Ishikawa (cell line): Measurements from ENCODE around the gene ADPGK.

Source experiments
- CEBPB ChIP-seq: IDR thresholded peaks from 2 replicates; pipeline ENCODE4 v1.6.1; 2012
- CREB1 ChIP-seq: IDR thresholded peaks from 2 replicates; pipeline ENCODE4 v1.6.1; 2012; ENCODE audit warnings: low read depth
- EGR1 ChIP-seq: IDR thresholded peaks from 2 replicates; pipeline ENCODE4 v1.6.1; 2012
- EP300 ChIP-seq: IDR thresholded peaks from 2 replicates; pipeline ENCODE4 v1.6.1; 2012; ENCODE audit warnings: borderline replicate concordance
- FOXM1 ChIP-seq: IDR thresholded peaks from 2 replicates; pipeline ENCODE4 v1.6.1; 2012; ENCODE audit warnings: low read depth, borderline replicate concordance
- NFIC ChIP-seq: IDR thresholded peaks from 2 replicates; pipeline ENCODE4 v1.6.1; 2012
- RAD21 ChIP-seq: IDR thresholded peaks from 2 replicates; pipeline ENCODE4 v1.6.1; 2012; ENCODE audit warnings: low read depth
- TAF1 ChIP-seq: IDR thresholded peaks from 2 replicates; pipeline ENCODE4 v1.6.1; 2012; ENCODE audit warnings: low read depth, mild to moderate bottlenecking
- TCF12 ChIP-seq: IDR thresholded peaks from 2 replicates; pipeline ENCODE4 v1.6.1; 2012; ENCODE audit warnings: low read depth
- TEAD4 ChIP-seq: IDR thresholded peaks from 2 replicates; pipeline ENCODE4 v1.6.1; 2012
- YY1 ChIP-seq: IDR thresholded peaks from 2 replicates; pipeline ENCODE4 v1.6.1; 2012; ENCODE audit warnings: low read depth
- ZBTB7A ChIP-seq: IDR thresholded peaks from 2 replicates; pipeline ENCODE4 v1.6.1; 2012; ENCODE audit warnings: low read depth
- TF ChIP-seq, protein P1 (sequence below): IDR thresholded peaks from 2 replicates; pipeline ENCODE4 v1.6.1; 2012
- TF ChIP-seq, protein P2 (sequence below): IDR thresholded peaks from 2 replicates; pipeline ENCODE4 v1.6.1; 2012
- TF ChIP-seq, protein P3 (sequence below): IDR thresholded peaks from 2 replicates; pipeline ENCODE4 v1.6.1; 2012; ENCODE audit warnings: low read depth, mild to moderate bottlenecking

The ADPGK gene

DNA sequence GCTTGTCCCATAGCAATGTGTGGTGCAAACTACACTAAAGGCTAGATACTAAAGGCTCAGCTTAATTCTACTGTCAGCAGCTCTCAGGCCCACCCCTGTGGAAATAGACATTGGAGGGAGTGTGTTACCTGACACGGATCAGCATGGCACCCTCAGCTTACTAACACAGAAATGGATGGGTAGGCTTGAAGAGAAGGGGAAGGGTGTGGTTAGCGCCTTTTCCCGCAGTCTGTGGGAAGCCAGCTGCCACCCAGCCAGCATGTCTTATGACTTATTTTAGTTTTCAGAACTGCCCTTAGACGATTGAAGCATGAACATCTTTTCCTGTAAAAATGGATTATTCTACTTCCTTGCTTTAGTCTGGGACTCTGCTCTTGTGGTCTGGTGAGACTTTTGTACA, 25.8 kb upstream of the ADPGK start:
- TF ChIP-seq EGR1 (no peak), CREB1 (no peak), YY1 (no peak), TEAD4 (no peak), ZBTB7A (no peak), TCF12 (no peak), CEBPB (no peak), TAF1 (no peak), EP300 (no peak), RAD21 (no peak), NFIC (no peak), FOXM1 (no peak)
- TF ChIP-seq, protein P1, sequence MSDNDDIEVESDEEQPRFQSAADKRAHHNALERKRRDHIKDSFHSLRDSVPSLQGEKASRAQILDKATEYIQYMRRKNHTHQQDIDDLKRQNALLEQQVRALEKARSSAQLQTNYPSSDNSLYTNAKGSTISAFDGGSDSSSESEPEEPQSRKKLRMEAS: no peak
- TF ChIP-seq, protein P2, sequence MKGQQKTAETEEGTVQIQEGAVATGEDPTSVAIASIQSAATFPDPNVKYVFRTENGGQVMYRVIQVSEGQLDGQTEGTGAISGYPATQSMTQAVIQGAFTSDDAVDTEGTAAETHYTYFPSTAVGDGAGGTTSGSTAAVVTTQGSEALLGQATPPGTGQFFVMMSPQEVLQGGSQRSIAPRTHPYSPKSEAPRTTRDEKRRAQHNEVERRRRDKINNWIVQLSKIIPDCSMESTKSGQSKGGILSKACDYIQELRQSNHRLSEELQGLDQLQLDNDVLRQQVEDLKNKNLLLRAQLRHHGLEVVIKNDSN: no peak
- TF ChIP-seq, protein P3, sequence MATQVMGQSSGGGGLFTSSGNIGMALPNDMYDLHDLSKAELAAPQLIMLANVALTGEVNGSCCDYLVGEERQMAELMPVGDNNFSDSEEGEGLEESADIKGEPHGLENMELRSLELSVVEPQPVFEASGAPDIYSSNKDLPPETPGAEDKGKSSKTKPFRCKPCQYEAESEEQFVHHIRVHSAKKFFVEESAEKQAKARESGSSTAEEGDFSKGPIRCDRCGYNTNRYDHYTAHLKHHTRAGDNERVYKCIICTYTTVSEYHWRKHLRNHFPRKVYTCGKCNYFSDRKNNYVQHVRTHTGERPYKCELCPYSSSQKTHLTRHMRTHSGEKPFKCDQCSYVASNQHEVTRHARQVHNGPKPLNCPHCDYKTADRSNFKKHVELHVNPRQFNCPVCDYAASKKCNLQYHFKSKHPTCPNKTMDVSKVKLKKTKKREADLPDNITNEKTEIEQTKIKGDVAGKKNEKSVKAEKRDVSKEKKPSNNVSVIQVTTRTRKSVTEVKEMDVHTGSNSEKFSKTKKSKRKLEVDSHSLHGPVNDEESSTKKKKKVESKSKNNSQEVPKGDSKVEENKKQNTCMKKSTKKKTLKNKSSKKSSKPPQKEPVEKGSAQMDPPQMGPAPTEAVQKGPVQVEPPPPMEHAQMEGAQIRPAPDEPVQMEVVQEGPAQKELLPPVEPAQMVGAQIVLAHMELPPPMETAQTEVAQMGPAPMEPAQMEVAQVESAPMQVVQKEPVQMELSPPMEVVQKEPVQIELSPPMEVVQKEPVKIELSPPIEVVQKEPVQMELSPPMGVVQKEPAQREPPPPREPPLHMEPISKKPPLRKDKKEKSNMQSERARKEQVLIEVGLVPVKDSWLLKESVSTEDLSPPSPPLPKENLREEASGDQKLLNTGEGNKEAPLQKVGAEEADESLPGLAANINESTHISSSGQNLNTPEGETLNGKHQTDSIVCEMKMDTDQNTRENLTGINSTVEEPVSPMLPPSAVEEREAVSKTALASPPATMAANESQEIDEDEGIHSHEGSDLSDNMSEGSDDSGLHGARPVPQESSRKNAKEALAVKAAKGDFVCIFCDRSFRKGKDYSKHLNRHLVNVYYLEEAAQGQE: no peak

DNA sequence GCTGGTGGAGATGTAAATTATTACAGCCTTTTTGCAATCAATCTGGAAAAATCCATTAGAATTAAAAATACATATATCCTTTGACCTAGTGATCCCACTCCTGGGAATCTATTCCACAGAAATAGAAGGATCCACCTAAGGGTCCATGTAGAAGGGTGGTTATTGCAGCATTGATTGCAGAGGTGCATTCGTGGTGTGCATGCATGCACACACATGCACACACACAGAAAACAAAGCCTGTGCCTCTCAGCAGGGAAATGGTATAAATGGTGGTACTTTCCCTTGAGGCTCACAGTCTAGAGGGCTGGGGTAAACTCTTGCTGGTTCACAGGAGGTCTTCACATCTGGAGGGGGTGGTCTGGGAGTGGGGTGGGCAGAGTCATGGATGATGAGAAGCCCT, 19.4 kb upstream of the ADPGK start:
- TF ChIP-seq NFIC (no peak), CREB1 (no peak), EP300 (no peak), CEBPB (no peak), YY1 (no peak)
- TF ChIP-seq, protein P3: no peak

DNA sequence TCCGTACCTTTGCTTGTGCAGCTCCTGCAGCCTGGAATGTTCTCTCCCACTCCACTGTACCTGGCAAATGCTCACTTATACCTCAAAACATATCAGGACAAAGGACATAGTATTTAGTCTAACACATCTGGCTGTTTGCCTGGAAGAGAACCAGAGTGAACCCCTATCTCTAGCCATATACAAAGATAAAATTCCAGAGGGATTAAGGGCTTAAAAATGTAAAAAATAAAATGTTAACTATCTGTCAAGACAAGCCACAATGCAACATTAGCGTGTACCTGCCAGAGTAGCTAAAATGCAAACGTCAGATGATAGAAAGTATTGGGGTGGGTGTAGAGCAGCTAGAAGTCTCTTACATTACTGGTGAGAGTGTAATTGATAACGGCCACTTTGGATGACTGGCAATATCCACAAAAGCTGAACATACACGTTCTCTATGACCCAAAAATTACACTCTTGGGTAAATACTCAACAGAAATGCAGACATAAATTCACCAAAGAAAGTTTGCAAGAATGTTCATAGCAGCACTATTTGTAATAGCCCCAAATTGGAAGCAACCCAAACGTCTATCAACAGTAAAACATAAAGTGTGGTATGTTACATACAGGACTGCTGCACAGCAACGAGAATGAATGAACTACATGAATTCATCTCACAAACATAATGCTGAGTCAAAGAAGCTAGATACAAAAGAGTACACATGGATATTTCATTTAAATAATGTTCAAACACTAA, 18.2 kb upstream of the ADPGK start:
- TF ChIP-seq, protein P2: no peak
- no peak for TF ChIP-seq RAD21
- TF ChIP-seq ZBTB7A: no peak
- TF ChIP-seq NFIC: no peak
- TF ChIP-seq, protein P3: no peak
- no peak for TF ChIP-seq TEAD4
- TF ChIP-seq CEBPB: no peak
- TF ChIP-seq EP300: no peak
- TF ChIP-seq, protein P1: no peak
- TF ChIP-seq EGR1: no peak

DNA sequence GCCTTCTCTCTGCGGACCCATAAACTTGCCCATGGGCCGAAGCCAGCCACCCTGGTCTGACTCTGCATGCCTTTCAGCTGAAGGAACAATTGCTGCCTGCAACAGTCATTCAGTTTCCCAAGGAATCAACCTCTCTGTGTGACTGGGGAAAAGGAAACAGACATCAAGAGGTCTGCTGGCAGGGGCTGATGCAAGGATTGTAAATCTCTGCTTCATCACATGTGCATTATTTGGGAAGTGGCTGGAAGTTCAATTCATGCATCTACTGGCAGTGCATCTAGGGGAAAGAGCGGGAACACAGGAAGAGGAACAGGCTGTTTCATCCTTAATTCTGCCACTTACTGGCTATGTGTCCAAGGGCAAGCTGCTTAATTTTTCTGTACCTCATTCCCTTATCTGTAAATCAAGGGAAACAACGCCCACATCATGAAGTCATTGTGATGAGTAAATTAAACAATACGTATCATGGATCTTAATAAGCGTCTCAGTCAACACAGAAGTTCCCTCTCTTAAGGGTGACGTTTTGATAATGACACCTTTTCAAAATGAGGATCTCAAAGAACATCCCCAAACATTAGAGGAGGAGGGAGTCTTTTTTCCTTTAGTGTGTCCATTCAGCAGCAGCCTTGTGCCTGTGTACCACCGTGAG, 17.4 kb upstream of the ADPGK start:
- TF ChIP-seq, protein P3: no peak
- TF ChIP-seq, protein P1: no peak
- TF ChIP-seq ZBTB7A: no peak
- no peak for TF ChIP-seq YY1
- TF ChIP-seq TEAD4: no peak
- TF ChIP-seq CEBPB: no peak
- TF ChIP-seq FOXM1: no peak
- TF ChIP-seq NFIC: no peak
- no peak for TF ChIP-seq CREB1
- TF ChIP-seq EP300: no peak
- no peak for TF ChIP-seq EGR1
- TF ChIP-seq TCF12: no peak
- no peak for TF ChIP-seq TAF1
- TF ChIP-seq, protein P2: no peak
